ENCODE data around the gene GABBR2. TPM values are rescaled to one million over a fixed set of nuclear protein-coding genes. Genes with fewer than 3 reads are reported as not detected.

Gene GABBR2
- total RNA-seq, 1 donor from 2014 or later, result not detected

- H3K4me3 ChIP-seq (ENCODE audit: low read depth, low read length), result no peak overlapping the region
- peaks cover 5% of the 10 kb centered on the region for H3K27me3 ChIP-seq (ENCODE audit: control insufficient read depth, insufficient read depth, low read length)
- FAIRE-seq (no peak), DNase-seq (ENCODE audit: low read depth) (no peak)
- TF ChIP-seq CTCF (IDR thresholded peaks at IDR 0.05; ENCODE audit: insufficient read depth, low read length, severe bottlenecking), result no peak
- no peaks in the 10 kb centered on the region for H3K36me3 ChIP-seq (ENCODE audit: control insufficient read depth, insufficient read depth, low read length)
These were observed 13.8 kb downstream of the GABBR2 start for GRCh38 chr9:98694943-98695342.

GRCh38 chr9:98692392-98692791 lies 16.3 kb downstream of the GABBR2 start:
- H3K36me3 ChIP-seq (ENCODE audit: control insufficient read depth, insufficient read depth, low read length), result no peaks in the 10 kb centered on the region
- DNase-seq (ENCODE audit: low read depth) (no peak), FAIRE-seq (no peak)

GRCh38 chr9:98691890-98692289 lies 16.8 kb downstream of the GABBR2 start:
- no peak for TF ChIP-seq CTCF (IDR thresholded peaks at IDR 0.05; ENCODE audit: insufficient read depth, low read length, severe bottlenecking)
- DNase-seq (ENCODE audit: low read depth) (no peak), FAIRE-seq (no peak)
- Histone ChIP-seq H3K36me3 (ENCODE audit: control insufficient read depth, insufficient read depth, low read length) (no peaks in the 10 kb centered on the region), H3K4me3 (ENCODE audit: low read depth, low read length) (no peak overlapping the region), H3K27me3 (ENCODE audit: control insufficient read depth, insufficient read depth, low read length) (peaks cover 5% of the 10 kb centered on the region)

More at GRCh38 chr9:98692392-98692791, 16.3 kb downstream of the GABBR2 start:
- H3K4me3 ChIP-seq (ENCODE audit: low read depth, low read length), result no peak overlapping the region
- peaks cover 5% of the 10 kb centered on the region for H3K27me3 ChIP-seq (ENCODE audit: control insufficient read depth, insufficient read depth, low read length)
- TF ChIP-seq CTCF (IDR thresholded peaks at IDR 0.05; ENCODE audit: insufficient read depth, low read length, severe bottlenecking), result no peak

- TF ChIP-seq CTCF (IDR thresholded peaks at IDR 0.05; ENCODE audit: insufficient read depth, low read length, severe bottlenecking), result no peak
These were observed 18.0 kb downstream of the GABBR2 start for GRCh38 chr9:98690686-98691085.

GRCh38 chr9:98688710-98689495 lies 19.8 kb downstream of the GABBR2 start:
- no peak for FAIRE-seq
- DNase-seq (ENCODE audit: low read depth), result no peak
- H3K27me3 ChIP-seq (ENCODE audit: control insufficient read depth, insufficient read depth, low read length), result peaks cover 3% of the 10 kb centered on the region
- no peak overlapping the region for H3K4me3 ChIP-seq (ENCODE audit: low read depth, low read length)
- no peak for TF ChIP-seq CTCF (IDR thresholded peaks at IDR 0.05; ENCODE audit: insufficient read depth, low read length, severe bottlenecking)
- no peaks in the 10 kb centered on the region for H3K36me3 ChIP-seq (ENCODE audit: control insufficient read depth, insufficient read depth, low read length)

More at GRCh38 chr9:98690686-98691085, 18.0 kb downstream of the GABBR2 start:
- Histone ChIP-seq H3K4me3 (ENCODE audit: low read depth, low read length) (no peak overlapping the region), H3K27me3 (ENCODE audit: control insufficient read depth, insufficient read depth, low read length) (peaks cover 3% of the 10 kb centered on the region), H3K36me3 (ENCODE audit: control insufficient read depth, insufficient read depth, low read length) (no peaks in the 10 kb centered on the region)
- FAIRE-seq (no peak), DNase-seq (ENCODE audit: low read depth) (no peak)

All from bronchial epithelial cell (primary cell).